22Rv1 (cell line): ENCODE data around the gene RREB1.

Experiments
- CTCF ChIP-seq: fragments of 450-650 bp; IDR thresholded peaks from 2 replicates; pipeline ENCODE4 v1.5.1; 2017; ENCODE audit warnings: mild to moderate bottlenecking
- ZFX ChIP-seq: fragments of 450-650 bp; IDR thresholded peaks from 2 replicates; pipeline ENCODE4 v1.6.1; 2017; ENCODE audit warnings: antibody characterized with exemption, borderline replicate concordance

- TF ChIP-seq CTCF, result no peak
- TF ChIP-seq ZFX, result no peak
These were observed 44.7 kb downstream of the RREB1 start for GRCh38 chr6:7152462-7152861.
